ENCODE measurements around the gene USP31.

The USP31 gene

DNA sequence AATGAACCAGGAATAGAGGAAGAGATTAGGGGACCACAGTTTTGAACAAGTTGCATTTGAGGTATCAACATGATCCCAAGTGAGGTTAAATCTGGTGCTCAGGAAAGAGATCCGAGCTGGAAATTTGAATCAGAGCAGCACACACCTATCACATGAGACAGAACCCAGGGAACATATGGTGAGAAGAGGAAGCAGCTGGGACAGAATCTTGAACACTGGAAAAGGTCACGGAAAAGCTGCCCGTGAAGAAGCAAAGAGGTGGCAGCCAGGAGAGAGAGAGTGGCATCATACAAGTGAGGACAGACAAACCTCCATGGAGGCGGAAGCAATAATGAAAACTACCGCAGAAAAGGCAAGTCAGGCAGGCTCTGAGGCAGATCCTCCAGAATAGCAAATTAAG, 36.1 kb downstream of the USP31 start:
- TF ChIP-seq ZFX (IDR thresholded peaks at IDR 0.05; ENCODE audit: borderline replicate concordance) (no peak), CTCF (IDR thresholded peaks at IDR 0.05) (no peak)
- H3K27ac ChIP-seq, result no peak overlapping the region

GRCh38 chr16:23110257-23110899, 38.9 kb downstream of the USP31 start:
- TF ChIP-seq CTCF (IDR thresholded peaks at IDR 0.05) (no peak), ZFX (IDR thresholded peaks at IDR 0.05; ENCODE audit: borderline replicate concordance) (no peak)
- H3K27ac ChIP-seq, result no peak overlapping the region

DNA sequence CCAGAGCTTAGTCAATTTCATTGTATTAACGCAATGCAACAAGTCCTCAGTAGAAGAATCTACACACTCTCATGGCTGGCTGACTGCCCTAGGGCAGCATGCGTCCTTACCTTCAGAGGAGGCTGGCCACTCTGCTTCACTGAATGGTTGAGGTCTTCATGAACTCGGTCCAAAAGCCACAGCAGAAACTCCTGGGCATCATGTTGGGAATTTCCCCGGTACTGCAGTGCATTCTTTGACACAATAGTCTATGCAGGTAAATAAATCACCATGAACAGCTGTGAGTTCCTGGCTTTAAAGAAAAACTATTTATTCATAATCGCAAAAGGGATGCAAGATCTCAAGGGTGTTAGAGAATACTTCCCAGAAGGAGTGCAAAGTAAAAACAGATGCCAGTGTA, 41.3 kb downstream of the USP31 start:
- no peak overlapping the region for H3K27ac ChIP-seq
- TF ChIP-seq CTCF (IDR thresholded peaks at IDR 0.05) (no peak), ZFX (IDR thresholded peaks at IDR 0.05; ENCODE audit: borderline replicate concordance) (no peak)

DNA sequence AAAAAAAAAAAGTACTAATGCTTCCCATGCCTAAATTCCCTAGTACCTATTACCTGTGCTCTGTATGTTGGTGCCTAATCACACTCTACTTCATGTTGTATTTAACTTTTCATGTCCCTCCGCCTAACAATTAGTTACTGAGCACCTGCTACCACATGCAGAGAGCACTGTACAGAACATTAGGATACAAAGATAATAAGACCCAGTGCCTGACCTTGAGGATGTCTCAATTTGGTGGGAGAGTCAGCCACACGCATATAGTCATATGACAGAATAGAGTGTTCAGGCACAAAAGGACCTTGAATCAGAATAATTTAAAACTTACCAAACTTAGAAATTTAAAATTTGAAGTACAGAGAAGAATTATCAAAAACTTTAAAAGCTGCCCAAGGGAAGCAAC, 42.1 kb downstream of the USP31 start:
- H3K27ac ChIP-seq, result no peak overlapping the region
- TF ChIP-seq ZFX (IDR thresholded peaks at IDR 0.05; ENCODE audit: borderline replicate concordance) (no peak), CTCF (IDR thresholded peaks at IDR 0.05) (no peak)

GRCh38 chr16:23105309-23105708, 43.9 kb downstream of the USP31 start:
- no peak overlapping the region for H3K27ac ChIP-seq
- TF ChIP-seq CTCF (IDR thresholded peaks at IDR 0.05) (no peak), ZFX (IDR thresholded peaks at IDR 0.05; ENCODE audit: borderline replicate concordance) (no peak)

GRCh38 chr16:23104032-23104955, 45.0 kb downstream of the USP31 start:
- TF ChIP-seq CTCF (IDR thresholded peaks at IDR 0.05) (no peak), ZFX (IDR thresholded peaks at IDR 0.05; ENCODE audit: borderline replicate concordance) (no peak)
- no peak overlapping the region for H3K27ac ChIP-seq

DNA sequence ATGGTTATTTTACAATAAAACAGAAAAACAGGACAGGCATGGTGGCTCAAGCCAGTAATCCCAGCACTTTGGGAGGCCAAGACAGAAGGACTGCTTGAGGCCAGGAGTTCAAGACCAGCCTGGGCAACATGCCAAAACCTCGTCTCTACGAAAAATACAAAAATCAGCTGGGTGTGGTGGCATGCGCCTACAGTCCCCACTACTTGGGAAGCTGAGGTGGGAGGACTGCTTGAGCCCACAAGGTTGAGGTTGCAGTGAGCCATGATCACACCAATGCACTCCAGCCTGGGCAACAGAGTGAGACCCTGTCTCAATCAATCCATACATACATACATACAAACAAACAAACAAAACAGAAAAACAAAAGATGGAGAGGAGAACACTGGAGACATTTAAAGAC, 45.6 kb downstream of the USP31 start:
- TF ChIP-seq CTCF (IDR thresholded peaks at IDR 0.05), result no peak
- no peak for TF ChIP-seq ZFX (IDR thresholded peaks at IDR 0.05; ENCODE audit: borderline replicate concordance)
- no peak overlapping the region for H3K27ac ChIP-seq
